Neural cell (in vitro differentiated cells): ENCODE data around the gene MRPL53. TPM values are rescaled to one million over a fixed set of nuclear protein-coding genes. Genes with fewer than 3 reads are reported as not detected.

Source experiments
- H2AFZ ChIP-seq: fragments of 200-600, 300-800 bp; sonication (generic), shearing (Covaris generic); 2 replicates; pipeline ENCODE4 v1.6.0; 2014; ENCODE audit warnings: low read depth, mild to moderate bottlenecking, antibody characterized with exemption, low read length, moderate library complexity
- H3F3A ChIP-seq: fragments of 200-600 bp; shearing (Covaris generic); 2 replicates; pipeline ENCODE4 v1.6.1; 2016; ENCODE audit warnings: mild to moderate bottlenecking, moderate library complexity, mixed read lengths, antibody characterized with exemption, low read length; ENCODE audit not compliant: insufficient read depth, poor library complexity, severe bottlenecking
- H3K27ac ChIP-seq: fragments of 200-600, 300-800 bp; sonication (generic), shearing (Covaris generic); 2 replicates; pipeline ENCODE4 v1.5.1; 2014; ENCODE audit warnings: mild to moderate bottlenecking, low read length, moderate library complexity
- H3K27me3 ChIP-seq: fragments of 300-800, 200-600 bp; sonication (generic), shearing (Covaris generic); 2 replicates; pipeline ENCODE4 v1.6.0; 2014; ENCODE audit warnings: mild to moderate bottlenecking, low read depth, low read length, moderate library complexity; ENCODE audit not compliant: insufficient read depth
- H3K36me3 ChIP-seq: fragments of 300-800, 200-600 bp; sonication (generic), shearing (Covaris generic); 2 replicates; pipeline ENCODE4 v1.5.1; 2014; ENCODE audit warnings: mild to moderate bottlenecking, antibody characterized with exemption, low read length, moderate library complexity; ENCODE audit not compliant: insufficient read depth
- H3K4me2 ChIP-seq: fragments of 300-800, 200-600 bp; sonication (generic), shearing (Covaris generic); 2 replicates; pipeline ENCODE4 v1.6.0; 2014; ENCODE audit warnings: mild to moderate bottlenecking, low read length
- H3K4me3 ChIP-seq: fragments of 300-800, 200-600 bp; sonication (generic), shearing (Covaris generic); 2 replicates; pipeline ENCODE4 v1.5.1; 2014; ENCODE audit warnings: mild to moderate bottlenecking, low read length, moderate library complexity
- H3K79me2 ChIP-seq: fragments of 200-600 bp; shearing (Covaris generic); replicated peaks from 2 replicates; pipeline ENCODE4 v1.6.0; 2014; ENCODE audit warnings: mild to moderate bottlenecking, low read length, moderate library complexity; ENCODE audit not compliant: insufficient read depth
- H3K9ac ChIP-seq: fragments of 300-800, 200-600 bp; sonication (generic), shearing (Covaris generic); 2 replicates; pipeline ENCODE4 v1.6.1; 2016; ENCODE audit warnings: mild to moderate bottlenecking, low read length, mixed read lengths
- H3K9me2 ChIP-seq: fragments of 200-600 bp; shearing (Covaris generic); 2 replicates; pipeline ENCODE4 v1.6.1; 2016; ENCODE audit warnings: mild to moderate bottlenecking, low read length, mixed read lengths; ENCODE audit not compliant: insufficient read depth
- H3K9me3 ChIP-seq: fragments of 200-600, 300-800 bp; sonication (generic), shearing (Covaris generic); 2 replicates; pipeline ENCODE4 v1.6.1; 2016; ENCODE audit warnings: mild to moderate bottlenecking, mixed run types, low read length, moderate library complexity, mixed read lengths
- H4K20me1 ChIP-seq: fragments of 200-600 bp; shearing (Covaris generic); 2 replicates; pipeline ENCODE4 v1.6.1; 2016; ENCODE audit warnings: mild to moderate bottlenecking, mixed run types; ENCODE audit not compliant: insufficient read depth
- CTCF ChIP-seq: fragments of 450-650 bp; IDR thresholded peaks from 2 replicates; pipeline ENCODE4 v1.5.1; 2014; ENCODE audit warnings: antibody characterized with exemption, mild to moderate bottlenecking, moderate library complexity; ENCODE audit not compliant: poor library complexity, severe bottlenecking
- EP300 ChIP-seq: fragments of 450-650 bp; conservative IDR thresholded peaks from 2 replicates; pipeline ENCODE4 v1.6.1; 2014; ENCODE audit warnings: antibody characterized with exemption, mild to moderate bottlenecking, moderate library complexity; ENCODE audit not compliant: poor library complexity, severe bottlenecking
- EZH2 ChIP-seq: fragments of 200-600, 300-800 bp; shearing (Covaris generic), sonication (generic); IDR thresholded peaks from 2 replicates; pipeline ENCODE4 v1.6.1; 2014; ENCODE audit warnings: antibody characterized with exemption, low read length, borderline replicate concordance, mild to moderate bottlenecking; ENCODE audit not compliant: insufficient read depth, poor library complexity, severe bottlenecking
- MXI1 ChIP-seq: fragments of 450-650 bp; conservative IDR thresholded peaks from 2 replicates; pipeline ENCODE4 v1.6.1; 2014; ENCODE audit warnings: antibody characterized with exemption, mild to moderate bottlenecking; ENCODE audit not compliant: poor library complexity, severe bottlenecking
- POLR2AphosphoS5 ChIP-seq: IDR thresholded peaks from 2 replicates; pipeline ENCODE4 v1.6.1; 2012
- RAD21 ChIP-seq: fragments of 450-650 bp; conservative IDR thresholded peaks from 2 replicates; pipeline ENCODE4 v1.6.1; 2014; ENCODE audit warnings: antibody characterized with exemption, mild to moderate bottlenecking, moderate library complexity
- REST ChIP-seq: IDR thresholded peaks from 2 replicates; pipeline ENCODE4 v1.6.1; 2012; ENCODE audit warnings: borderline replicate concordance
- SMC3 ChIP-seq: fragments of 450-650 bp; conservative IDR thresholded peaks from 2 replicates; pipeline ENCODE4 v1.6.1; 2014; ENCODE audit warnings: antibody characterized with exemption, mild to moderate bottlenecking, moderate library complexity; ENCODE audit not compliant: poor library complexity
- TAF1 ChIP-seq: IDR thresholded peaks from 2 replicates; pipeline ENCODE4 v1.6.1; 2012; ENCODE audit warnings: low read depth
- polyA plus RNA-seq: library from polyadenylated mRNA; depleted of rRNA; stranded (reverse); fragments of >200 nt; gene quantifications from 2 replicates; pipeline ENCODE4 v1.2.3, GENCODE V29; 2014

The MRPL53 gene
- polyA plus RNA-seq, 1 donor from 2014 or later = 28.0 TPM

DNA sequence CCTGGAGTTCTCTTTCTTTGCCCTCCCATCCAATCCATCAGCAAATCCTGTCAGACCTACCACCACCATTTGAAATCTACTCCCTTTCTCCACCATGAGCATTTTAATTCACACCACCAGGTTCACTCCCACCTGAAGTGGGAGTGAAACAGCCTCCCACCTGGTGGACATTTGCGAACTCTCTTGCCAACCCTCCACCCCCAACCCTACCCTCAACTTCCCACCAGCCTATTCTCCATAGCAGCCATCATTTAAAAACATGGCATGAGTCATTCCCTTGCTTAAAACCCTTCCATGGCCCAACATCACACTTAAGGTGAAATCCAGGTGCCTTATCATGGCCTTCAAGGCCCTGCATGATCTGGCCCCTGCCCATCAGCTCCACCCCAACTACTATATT lies 34.2 kb downstream of the MRPL53 start:
- H3K4me3 ChIP-seq = no peak overlapping the region
- H3K27ac ChIP-seq = no peak overlapping the region
- no peak overlapping the region for H3K4me2 ChIP-seq
- H3K9ac ChIP-seq = no peak overlapping the region
- H2AFZ ChIP-seq = no peak overlapping the region
- no peaks in the 10 kb centered on the region for H3K9me2 ChIP-seq
- TF ChIP-seq SMC3 (no peak), TAF1 (no peak), RAD21 (no peak), CTCF (no peak), EZH2 (no peak), REST (no peak), EP300 (no peak), POLR2AphosphoS5 (no peak), MXI1 (no peak)
- H3K79me2 ChIP-seq = no peaks in the 10 kb centered on the region
- H3K36me3 ChIP-seq = no peaks in the 10 kb centered on the region
- H3K27me3 ChIP-seq = peaks cover 29% of the 10 kb centered on the region
- no peaks in the 10 kb centered on the region for H3F3A ChIP-seq
- H4K20me1 ChIP-seq = no peaks in the 10 kb centered on the region
- no peaks in the 10 kb centered on the region for H3K9me3 ChIP-seq

- TF ChIP-seq POLR2AphosphoS5 (no peak), MXI1 (no peak), EZH2 (no peak), REST (no peak), TAF1 (no peak), EP300 (no peak), CTCF (no peak), SMC3 (no peak), RAD21 (no peak)
- Histone ChIP-seq H3K27me3 (peaks cover 20% of the 10 kb centered on the region), H3K79me2 (no peaks in the 10 kb centered on the region), H3K9me3 (no peaks in the 10 kb centered on the region), H3K27ac (no peak overlapping the region), H2AFZ (no peak overlapping the region), H3K4me2 (no peak overlapping the region), H3K36me3 (no peaks in the 10 kb centered on the region), H4K20me1 (no peaks in the 10 kb centered on the region), H3K9ac (no peak overlapping the region), H3K4me3 (no peak overlapping the region), H3K9me2 (no peaks in the 10 kb centered on the region), H3F3A (no peaks in the 10 kb centered on the region)
Observed at GRCh38 chr2:74436848-74437695, 35.4 kb downstream of the MRPL53 start.
